Bronchial epithelial cell (primary cell): ENCODE results near the gene RRP15. TPM values are rescaled to one million over a fixed set of nuclear protein-coding genes. Genes with fewer than 3 reads are reported as not detected.

ENCODE experiments used
- DNase-seq: peaks from one replicate; pipeline ENCODE4 v3.0.0-alpha.2; 2010; ENCODE audit warnings: low read depth
- FAIRE-seq: peaks from 2 replicates; lab custom pipeline; 2011; peaks lifted over from hg19 to GRCh38; lab: Jason Lieb, UNC
- H3K27me3 ChIP-seq: 2 replicates; pipeline ENCODE4 v1.5.1; 2011; ENCODE audit warnings: low read length; ENCODE audit not compliant: control insufficient read depth, insufficient read depth
- H3K36me3 ChIP-seq: 2 replicates; pipeline ENCODE4 v1.5.1; 2011; ENCODE audit warnings: low read length; ENCODE audit not compliant: control insufficient read depth, insufficient read depth
- H3K4me3 ChIP-seq: 2 replicates; pipeline ENCODE4 v1.5.1; 2011; ENCODE audit warnings: mild to moderate bottlenecking, low read depth, low read length, control low read depth
- total RNA-seq: library from RNA; depleted of rRNA; stranded (reverse); fragments of >200 nt; gene quantifications from 2 replicates; pipeline ENCODE4 v1.2.1, GENCODE V29; 2014
- TF ChIP-seq, protein P1 (sequence below): IDR thresholded peaks from 2 replicates; pipeline ENCODE4 v1.5.1; 2011; ENCODE audit warnings: mild to moderate bottlenecking, moderate library complexity, low read length, control low read depth, inconsistent platforms; ENCODE audit not compliant: insufficient read depth, severe bottlenecking

The RRP15 gene
- total RNA-seq, 1 donor from 2014 or later: 6.8 TPM

DNA sequence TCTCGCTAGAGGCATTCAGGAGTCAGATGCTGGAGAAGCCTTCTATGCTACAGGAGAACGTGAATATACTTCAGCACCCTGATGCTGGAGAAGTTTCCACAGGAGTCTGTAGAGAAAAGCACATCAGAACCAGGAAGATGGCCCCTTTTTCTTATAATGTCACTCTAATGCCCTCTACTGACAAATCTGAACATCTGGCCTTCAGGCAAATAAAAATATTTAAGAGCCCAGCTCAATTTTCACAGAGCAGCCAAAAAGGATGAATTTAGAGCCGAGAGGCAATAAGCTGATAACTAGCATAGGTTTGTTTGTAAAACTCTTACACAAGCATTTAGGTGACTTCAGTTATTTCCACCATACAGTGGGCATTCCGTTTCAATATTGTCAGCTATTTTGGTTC, 3.8 kb upstream of the RRP15 start:
- TF ChIP-seq, protein P1, sequence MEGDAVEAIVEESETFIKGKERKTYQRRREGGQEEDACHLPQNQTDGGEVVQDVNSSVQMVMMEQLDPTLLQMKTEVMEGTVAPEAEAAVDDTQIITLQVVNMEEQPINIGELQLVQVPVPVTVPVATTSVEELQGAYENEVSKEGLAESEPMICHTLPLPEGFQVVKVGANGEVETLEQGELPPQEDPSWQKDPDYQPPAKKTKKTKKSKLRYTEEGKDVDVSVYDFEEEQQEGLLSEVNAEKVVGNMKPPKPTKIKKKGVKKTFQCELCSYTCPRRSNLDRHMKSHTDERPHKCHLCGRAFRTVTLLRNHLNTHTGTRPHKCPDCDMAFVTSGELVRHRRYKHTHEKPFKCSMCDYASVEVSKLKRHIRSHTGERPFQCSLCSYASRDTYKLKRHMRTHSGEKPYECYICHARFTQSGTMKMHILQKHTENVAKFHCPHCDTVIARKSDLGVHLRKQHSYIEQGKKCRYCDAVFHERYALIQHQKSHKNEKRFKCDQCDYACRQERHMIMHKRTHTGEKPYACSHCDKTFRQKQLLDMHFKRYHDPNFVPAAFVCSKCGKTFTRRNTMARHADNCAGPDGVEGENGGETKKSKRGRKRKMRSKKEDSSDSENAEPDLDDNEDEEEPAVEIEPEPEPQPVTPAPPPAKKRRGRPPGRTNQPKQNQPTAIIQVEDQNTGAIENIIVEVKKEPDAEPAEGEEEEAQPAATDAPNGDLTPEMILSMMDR: no peak
- FAIRE-seq: no peak
- H3K4me3 ChIP-seq: no peak overlapping the region
- H3K27me3 ChIP-seq: no peaks in the 10 kb centered on the region
- H3K36me3 ChIP-seq: no peaks in the 10 kb centered on the region
- no peak for DNase-seq

DNA sequence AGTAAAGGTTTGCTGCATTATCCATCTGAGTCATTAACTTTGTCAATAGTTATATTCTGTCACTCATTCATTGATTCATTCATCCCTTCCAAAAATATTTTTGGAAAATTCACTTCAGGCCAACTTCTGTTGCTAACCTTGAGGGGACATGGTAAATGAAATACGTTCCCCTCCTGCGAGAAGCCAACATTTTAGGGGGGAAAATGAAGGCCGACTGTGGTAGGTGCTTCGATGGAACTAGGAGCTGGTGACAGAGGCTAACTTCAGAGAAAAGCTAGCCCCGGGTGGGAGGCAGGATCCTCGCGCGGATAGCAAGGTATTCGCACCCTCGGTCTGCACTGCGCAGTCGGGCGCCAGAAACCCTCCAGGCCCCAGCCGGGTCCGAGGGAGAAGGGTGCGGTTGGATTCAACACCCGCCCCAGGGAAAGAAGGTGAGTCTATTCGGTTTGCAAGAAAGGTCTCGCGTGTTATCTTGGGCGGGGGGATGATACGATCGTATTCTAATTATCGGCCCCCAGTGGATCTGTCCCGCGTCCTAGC, 646 bp upstream of the RRP15 start:
- no peak for FAIRE-seq
- DNase-seq: peak; percentile 20
- H3K4me3 ChIP-seq: peak overlapping the region; percentile 89
- H3K27me3 ChIP-seq: no peaks in the 10 kb centered on the region
- no peaks in the 10 kb centered on the region for H3K36me3 ChIP-seq
- TF ChIP-seq, protein P1: no peak

DNA sequence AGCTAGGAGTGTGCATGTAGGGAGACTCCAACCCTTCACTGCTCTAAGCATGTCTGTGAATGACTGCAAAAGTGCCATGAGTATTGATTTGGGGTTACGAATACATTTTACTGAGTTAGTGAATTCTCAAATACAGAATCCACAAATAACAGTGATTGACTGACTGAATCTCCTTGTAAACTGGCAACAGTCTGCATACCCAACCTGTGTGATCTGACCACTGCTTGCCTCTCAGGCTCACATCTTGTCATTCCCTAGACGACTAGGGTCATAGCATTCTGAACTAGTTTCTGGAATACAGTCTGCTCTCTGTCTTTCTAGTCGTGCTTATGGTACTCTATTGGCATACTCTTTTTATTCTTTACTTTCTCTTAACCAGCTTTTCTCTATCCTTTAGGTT, 7.4 kb downstream of the RRP15 start:
- TF ChIP-seq, protein P1: no peak
- Histone ChIP-seq H3K36me3 (no peaks in the 10 kb centered on the region), H3K27me3 (no peaks in the 10 kb centered on the region), H3K4me3 (no peak overlapping the region)
- no peak for DNase-seq
- no peak for FAIRE-seq

DNA sequence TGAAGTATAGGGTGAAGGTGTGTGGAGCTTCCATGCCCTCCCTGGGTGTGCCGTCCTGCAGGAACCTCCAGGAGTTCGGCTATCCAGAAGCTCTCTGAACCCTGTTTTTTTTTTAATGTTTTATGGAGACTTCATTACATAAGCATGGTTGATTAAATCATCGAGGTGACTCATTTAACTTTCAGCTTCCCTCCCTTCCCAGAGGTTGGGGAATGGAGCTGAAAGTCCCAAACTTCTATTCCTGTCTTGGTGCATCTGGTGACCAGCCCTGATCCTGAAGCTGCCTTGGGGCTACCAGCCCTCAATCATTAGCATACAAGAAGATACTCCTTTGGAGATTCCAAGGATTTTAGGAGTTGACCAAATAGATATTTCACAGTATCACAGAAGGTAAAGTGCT, 9.5 kb downstream of the RRP15 start:
- TF ChIP-seq, protein P1: no peak
- FAIRE-seq: no peak
- no peaks in the 10 kb centered on the region for H3K36me3 ChIP-seq
- H3K27me3 ChIP-seq: no peaks in the 10 kb centered on the region
- no peak overlapping the region for H3K4me3 ChIP-seq
- DNase-seq: peak; percentile 51

DNA sequence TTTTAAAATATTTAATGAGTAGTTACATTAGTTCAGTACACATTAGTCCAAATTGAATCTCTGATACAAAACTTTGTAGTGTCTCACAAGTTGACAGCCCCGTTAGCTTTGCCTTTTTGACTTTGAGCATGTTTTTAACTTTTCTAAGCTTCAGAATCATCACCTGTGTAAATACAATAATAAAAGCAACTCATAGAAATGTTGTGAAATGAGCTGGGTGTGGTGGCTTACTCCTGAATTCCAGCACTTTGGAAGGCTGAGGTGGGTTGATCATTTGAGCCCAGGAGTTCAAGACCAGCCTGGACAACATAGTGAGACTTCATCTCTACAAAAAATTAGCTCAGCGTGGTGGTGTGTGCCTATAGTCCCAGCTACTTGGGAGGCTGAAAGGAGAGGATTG, 11.1 kb downstream of the RRP15 start:
- Histone ChIP-seq H3K27me3 (no peaks in the 10 kb centered on the region), H3K36me3 (no peaks in the 10 kb centered on the region), H3K4me3 (no peak overlapping the region)
- DNase-seq (peak; percentile 46), FAIRE-seq (no peak)
- TF ChIP-seq, protein P1: no peak

DNA sequence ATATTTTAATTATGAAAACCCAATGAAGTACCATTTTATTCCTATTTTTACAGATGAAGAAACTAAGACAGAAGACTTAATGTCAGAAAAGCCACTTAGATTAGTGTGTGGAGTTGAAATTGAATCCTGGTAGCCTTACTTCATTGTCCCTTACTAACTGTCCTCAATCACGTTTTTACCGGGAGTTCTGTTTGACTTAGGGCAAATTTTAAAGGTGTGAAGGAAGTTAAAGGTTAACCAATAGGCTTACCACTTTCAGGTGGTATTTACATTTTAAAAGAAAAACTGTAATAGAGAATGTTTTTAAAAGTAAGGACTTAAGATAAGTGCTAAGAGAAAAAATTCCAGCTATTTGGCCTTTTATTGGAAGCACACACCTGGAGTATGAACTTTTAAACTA, 12.4 kb downstream of the RRP15 start:
- Histone ChIP-seq H3K36me3 (peaks cover 3% of the 10 kb centered on the region), H3K4me3 (no peak overlapping the region), H3K27me3 (no peaks in the 10 kb centered on the region)
- DNase-seq (no peak), FAIRE-seq (no peak)
- TF ChIP-seq, protein P1: no peak
